HG02763 (cell line): ENCODE measurements around the gene B3GALT6.

ENCODE experiments used
- ATAC-seq: cut with Tn5 transposase; IDR thresholded peaks from one replicate; pipeline ENCODE4 v1.9.1; 2021; ENCODE audit warnings: mild to moderate bottlenecking, moderate library complexity; ENCODE audit not compliant: unreplicated experiment

B3GALT6 gene

DNA sequence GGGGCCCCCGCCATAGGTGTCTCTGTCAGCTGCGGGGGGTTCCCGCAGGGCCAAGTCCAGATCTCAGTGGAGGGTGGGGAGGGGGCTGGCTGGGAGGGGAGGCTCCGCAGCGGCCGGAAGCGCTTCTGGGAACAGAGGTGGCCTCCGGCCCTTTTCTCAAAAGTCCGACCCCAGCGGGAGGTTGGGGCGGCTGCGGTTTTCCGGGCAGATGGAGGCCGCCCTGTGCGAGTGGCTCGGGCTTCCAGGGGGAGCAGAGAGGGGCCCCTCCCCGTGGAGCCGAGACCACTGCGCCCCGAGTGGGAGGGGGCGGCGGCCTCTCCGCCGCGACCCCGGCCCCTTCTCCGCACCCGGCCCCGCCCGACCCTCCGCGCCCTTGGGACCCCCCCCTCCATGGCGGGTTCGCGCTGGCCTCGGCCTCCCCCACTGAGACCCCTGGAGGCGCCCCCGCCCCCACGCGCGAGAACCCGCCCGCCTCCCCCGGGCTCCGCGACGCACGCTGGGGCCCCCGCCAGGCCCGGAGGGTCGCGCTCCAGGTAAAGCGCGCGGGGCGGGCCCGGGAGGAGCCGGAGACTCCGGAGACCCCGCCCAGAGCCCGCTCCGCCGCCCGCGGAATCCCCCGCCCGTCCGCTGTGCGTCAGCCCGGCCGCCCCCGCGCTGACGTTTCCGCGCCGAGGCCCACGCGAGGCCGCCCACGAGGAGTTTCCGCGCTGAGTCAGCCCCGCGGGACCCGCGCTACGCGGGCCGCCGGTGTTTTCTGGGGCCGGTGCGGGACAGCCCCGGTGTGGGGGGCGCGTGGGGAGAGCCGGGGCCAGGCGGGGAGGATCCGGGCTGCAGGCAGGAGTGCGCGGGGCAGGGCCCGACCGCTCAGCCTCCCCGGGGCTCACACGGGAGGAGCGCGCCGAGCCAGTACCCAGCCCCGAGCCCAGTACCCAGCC, 30.9 kb upstream of the B3GALT6 start:
- ATAC-seq: no peak

DNA sequence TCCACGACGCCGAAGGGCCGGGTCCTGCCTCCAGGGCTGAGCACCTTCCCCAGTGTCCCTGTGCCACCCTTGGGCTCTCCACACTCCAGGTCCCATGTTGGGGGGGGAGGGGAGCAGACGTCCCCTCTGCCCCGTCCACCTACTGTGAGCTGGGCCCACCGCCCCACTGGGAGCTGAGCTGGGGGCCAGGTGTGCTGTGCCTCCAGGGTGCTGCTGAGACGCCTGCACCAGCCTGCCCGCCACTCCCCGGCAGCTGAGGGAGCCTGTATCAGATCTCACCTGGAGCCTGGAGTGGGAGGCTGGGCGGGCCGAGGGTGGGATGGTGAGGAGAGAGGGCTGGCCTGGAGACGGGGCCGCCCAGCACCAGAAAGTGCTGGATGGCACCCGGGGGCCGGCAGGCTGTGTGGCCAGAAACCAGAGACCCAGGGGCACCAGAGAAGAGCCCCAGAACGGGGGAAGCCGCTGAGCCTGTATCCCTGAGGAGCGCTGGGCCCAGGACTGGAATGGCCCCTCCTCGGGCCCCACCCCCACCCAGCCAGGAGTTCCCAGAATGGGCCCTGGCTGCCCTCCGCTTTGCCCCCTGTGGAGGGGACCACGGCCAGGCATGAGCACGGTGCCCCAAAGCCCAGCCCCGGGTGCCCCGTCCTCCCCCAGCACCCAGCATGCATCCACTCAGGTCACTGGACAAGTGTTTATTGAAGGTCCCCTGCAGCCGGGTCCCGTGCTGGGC, 29.0 kb upstream of the B3GALT6 start:
- no peak for ATAC-seq

DNA sequence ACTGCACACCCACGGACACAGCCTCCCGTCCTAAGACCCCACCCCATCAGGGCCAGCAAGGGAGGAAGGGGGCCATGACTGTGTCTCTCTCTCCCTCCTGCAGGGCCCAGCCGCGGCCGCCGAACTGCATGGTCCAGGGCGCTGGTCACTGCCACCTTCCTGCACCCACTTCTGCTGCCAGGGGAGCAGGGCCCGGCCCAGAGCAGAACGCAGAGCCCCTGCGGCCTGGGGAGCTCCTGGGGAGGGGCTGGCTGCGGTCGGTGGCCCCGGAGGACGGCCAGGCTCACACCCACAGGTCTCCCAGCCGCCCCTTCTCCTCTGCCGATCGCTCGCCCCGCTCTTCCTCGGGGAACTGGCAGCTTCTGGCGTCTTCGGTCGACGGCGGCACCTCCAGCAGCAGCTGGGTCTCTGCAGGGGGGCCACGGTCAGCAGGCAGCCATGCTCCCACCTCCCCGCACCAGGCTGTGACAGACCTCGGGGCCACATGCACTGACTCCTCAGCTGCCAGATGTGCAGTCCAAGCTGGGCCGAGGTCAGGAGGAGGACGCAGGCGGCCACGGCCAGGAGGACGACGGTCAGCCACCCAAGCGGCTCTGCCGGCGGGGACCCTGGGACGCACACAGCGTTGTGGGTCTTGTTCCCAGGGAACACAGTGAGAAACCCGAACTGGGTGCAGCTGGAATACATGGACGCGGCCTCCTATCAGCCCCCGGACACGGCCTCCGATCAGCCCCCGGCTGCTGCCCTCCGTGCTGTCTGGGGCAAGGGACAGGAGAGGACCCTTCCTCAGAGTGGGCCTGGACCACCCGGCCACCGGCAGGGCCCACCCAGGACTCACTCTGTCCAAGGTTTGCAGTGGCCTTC, 28.2 kb upstream of the B3GALT6 start:
- ATAC-seq: no peak

DNA sequence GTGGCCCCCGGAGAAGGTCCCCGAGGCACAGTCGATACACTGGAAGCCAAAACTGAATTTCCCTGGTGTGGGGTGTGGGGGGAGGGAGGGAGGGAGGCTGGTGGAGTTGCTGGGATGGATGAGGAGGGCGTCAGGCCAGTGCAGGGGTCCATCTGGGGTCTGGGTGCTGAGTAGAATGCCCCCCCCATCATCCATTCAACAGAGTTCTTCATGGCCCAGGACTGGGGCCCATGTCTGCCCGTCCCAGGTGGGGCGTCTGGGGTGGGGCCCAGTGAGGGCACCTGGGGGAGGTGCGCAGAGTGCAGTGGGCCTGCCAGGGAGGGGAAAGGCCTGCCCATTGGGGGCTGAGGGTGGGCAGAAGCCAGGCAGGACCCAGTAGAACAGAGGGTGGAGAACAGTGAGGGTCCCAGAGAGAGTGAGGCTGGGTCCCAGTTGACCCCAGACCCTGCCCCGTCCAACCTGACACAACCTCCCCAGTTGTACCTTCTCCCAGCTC, 27.6 kb upstream of the B3GALT6 start:
- ATAC-seq: no peak

DNA sequence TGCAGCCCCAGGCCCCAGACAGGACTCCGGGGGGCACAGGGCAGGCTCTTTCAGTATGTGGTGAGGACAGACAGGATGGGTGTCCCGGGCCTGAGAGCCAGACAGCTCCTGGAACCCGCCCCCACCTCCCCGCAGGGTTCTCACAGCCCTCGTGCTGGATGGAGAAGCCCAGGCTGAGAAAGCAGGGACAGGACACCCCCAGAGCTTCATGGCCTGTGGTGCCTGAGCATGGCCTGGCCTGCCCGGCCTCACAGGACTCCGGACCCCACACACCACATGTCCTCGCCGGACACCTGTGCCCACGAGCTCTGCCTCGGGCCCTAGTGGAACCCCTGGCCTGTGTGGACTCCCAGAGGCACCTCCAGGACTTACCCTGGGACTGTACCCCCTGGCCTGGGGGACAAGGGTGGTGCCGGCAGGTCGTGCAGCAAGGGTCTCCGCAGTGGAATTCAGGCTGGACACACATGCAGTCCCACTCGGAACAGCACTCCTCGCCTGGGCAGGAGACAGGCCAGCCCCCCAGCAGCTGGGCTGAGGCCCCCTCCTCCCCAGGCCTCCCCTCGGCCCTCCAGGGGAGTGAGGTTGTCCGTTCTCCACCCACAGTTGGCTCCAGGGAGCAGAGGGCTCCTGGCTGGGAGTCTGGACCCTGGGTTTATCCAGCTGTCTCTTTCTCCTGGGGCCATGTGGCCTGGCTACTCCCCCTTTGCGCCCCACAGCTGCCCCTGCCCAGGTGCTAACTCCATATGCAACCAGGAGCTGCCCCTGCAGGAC, 26.9 kb upstream of the B3GALT6 start:
- ATAC-seq: no peak

DNA sequence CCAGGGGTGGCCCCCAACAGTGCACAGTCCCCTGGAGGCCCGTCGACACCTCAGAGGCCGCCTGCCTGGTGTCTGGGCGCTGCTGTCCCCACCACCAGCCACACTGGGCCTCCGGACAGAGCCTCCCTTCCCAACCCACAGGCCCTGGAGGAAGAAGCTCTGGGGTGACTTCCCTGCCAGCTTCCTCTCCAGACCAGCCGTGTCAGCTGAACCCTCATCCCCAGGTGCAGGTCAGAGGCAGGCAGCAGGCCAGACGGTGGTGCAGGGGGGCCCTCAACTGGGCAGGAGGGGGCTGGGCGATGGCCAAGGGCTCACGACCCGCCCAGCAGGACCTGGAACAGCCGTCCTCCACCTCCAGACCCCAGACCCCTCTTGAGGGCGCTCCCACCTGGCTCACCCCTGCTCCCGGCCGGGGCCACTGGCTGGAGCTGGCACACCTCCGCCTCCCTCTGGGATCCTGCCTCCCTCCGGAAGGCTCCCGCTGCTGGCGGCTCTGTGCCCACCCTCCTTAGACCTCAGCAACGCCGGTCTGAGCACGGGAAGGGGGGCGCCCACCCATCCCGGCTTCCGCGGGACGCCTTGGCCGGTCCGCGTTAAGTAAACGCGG, 26.2 kb upstream of the B3GALT6 start:
- no peak for ATAC-seq

DNA sequence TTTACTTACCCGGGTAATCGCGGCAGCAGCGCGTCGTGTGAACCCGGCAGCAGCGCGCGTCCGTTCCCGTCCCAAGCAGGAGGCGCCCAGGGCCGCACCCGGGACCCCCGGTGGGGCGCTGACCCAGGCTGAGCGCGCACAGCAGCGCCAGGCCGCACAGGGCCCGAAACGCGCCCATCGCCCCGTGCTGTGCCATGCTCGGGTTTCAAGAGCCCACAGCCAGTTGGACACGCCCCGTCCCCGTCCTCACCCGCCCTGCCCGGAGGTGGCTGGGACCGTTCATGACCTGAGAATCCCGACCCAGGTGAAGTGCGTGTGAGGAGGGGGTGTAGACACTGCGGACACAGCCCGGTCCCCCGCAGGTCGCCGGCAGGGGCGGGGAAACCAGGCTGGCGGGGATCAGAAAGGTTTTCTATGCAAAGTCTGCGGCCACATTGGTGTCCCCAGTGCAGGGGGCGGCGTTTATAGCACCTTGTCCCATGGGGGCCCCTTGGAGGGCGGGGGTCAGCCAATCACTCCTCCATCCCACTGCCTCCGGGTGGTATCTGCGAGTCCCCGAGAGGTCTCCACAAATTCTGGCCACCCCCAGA, 25.6 kb upstream of the B3GALT6 start, which contains the start of gene TNFRSF18:
TNFRSF18 (minus strand) TSS at position 217 of the 590 bp plus-strand sequence; CDS start at position 196, 21 bp downstream.
- ATAC-seq: no peak

DNA sequence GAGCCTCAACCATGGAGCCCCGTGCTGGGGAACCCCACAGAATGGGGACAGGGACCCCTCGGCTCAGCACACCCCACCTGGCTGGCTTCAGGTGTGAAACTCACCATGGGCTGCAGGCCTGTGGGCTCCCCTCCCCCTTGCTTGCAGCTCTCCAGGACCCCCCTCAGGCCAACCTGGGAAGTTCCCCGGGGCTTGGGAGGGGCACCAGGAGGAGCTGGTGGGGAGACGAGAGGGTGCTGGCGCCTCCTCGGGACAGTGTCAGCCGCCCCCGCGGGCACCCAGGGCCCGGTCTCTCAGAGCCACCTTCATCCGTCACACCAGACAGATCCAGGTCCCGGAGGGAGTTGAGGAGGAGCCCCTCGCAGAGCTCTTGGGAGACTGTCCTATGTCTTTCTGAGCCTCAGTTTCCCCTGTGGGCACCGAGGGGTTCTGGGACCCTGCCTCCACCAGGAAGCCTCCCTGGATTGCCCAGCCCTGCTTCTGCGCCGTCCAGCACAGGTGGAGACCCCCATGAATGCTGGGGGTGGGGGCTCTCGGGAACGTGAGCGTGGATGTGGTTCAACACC, 25.0 kb upstream of the B3GALT6 start:
- no peak for ATAC-seq

DNA sequence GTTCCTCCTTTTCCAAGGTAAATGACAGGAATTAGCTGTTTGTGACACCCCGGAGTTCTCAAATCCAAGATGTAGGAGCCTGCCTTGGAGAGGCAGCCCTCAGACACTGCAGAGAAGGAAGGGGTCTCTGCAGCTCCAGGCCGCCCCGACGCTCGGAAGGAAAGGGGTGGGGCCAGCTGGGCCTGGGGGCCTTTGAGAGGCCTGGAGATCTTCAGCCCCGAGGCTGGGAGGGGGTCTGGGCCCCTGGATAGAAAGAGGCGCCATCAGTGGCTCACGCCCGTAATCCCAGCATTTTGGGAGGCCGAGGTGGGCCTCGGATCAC, 24.5 kb upstream of the B3GALT6 start:
- no peak for ATAC-seq

DNA sequence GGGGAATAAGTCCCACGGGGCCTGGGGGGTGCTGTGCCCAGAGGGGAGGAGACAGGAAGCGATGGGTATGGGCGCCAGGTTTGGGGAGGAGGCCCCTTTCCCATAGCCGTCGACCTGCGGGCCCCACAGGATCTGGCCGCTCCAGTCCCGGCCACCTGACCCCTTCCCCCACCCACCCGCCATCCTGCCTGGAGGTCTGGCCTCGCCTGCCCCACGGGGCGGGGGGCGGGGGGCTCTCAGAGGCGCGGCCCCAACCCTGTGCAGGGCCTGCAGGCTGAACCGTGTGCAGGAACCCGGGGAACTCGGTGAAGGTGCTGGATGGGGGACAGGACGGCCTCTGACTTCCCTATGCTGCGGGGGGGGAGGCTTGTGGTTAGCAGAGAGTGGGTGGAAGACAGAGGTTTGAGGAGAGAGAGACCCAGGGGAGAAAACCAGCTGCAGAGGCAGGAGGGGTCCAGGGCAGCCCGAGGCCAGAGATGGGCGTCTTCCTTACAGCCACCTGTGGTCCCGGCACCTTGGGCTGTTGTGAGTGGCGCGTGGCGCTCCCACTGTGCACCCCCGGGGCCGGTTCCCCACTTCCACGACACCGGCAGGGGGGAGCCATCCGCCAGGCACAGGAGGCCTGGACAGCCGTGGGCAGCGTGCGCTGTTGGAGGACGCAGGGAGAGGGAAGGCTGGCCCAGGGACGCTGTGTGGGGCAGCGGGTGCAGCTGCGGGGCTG, 23.2 kb upstream of the B3GALT6 start:
- no peak for ATAC-seq

DNA sequence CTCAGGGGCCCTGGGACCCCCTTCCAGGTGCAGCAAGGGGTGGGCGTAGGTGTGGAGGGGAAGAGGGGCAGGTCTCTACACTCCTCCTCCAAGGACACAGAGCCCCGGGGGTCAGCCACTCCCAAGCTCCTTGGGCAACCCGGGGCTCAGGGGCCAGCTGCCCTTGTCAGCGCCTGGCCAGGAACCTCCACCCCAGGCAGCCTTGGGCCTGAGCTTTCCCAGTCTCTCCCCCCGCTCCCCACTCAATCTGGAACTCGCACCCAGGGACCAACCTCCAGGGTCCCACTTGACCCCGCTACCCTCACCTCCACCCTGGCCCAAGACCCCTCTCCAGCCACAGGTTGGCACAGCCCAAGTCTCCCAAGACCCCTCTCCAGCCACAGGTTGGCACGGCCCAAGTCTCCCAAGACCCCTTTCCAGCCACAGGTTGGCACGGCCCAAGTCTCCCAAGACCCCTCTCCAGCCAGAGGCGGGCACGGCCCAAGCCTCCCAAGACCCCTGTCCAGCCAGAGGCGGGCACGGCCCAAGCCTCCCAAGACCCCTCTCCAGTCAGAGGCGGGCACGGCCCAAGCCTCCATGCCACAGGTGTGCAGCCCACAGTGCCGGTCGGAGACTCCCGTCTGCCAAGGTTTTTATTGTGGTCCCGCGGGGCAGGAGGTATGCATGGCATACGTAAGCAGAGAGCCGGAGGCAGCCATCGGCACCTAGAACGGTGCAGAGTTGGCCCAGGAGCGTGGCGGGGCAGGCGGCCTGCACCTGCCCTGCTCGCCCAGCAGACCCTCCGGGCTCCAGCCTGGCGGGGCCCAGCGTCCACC, 21.1 kb upstream of the B3GALT6 start:
- ATAC-seq: no peak

DNA sequence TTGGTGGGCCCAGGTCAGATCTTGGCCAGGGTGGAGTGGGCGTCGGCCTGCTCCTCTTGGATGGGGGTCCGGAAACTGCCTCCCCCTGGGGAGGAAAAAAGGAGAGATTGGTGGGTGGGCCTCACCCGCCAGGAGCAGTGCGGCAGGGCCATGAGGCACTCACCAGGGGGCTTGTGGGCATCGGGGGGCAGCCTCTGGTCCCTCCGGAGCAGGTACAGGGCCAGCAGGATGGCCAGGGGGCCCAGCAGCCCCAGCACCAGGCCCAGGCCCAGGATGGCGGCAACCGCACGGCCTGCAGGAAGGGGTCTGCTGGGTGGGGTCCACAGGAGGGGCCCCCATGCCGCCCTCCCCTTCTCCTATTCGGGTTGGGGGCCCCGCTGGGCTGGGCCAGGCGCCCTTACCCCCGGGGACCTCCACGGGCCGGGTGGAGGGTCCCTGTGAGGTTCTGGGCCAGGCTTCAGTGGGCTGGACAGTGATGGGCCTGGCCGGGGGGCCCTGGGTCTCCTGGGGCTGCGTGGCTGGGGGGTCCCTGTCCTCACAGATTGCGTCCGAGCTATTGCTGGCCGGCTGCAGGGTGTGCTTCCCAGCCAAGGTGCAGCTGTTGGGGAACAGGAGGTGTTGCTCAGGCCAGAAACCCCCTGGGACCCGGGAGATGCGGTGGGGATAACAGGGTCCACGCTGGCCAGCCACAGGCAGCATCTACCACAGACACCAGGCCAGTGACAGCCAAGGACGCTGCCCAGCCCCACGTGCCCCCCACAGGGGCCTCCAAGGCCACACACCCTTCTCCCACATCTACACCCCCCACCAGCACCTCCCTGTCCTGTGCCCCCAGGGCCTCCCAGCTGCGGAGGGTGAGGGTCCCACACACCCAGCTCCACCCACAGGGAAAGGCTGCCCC, 20.2 kb upstream of the B3GALT6 start:
- no peak for ATAC-seq

DNA sequence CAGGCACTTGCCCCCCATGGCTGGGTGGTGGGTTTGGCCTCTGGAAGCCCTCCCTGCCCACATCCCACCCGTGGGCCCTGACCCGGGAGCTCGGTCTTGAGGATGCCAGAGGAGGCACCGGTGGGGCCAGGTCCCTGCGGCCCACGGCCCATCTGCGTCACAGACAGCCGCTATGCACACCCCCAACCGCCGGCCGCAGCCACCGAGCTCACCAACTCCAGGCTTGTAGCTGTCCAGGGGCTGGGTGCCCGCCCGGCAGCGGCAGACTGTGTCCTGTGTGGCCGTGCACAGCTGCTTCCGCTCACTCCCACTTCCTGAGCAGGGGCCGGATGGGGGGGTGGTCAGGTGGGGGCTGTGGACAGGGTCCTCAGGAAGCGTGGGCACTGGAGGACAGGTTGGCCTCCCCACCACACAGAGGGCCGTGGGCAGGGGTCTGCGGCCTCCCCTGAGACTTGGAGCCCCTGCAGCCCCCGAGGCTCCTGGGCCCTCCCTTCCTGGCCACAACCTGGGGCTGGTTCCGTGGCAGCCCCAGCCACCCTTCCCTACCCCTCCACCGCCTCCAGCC, 19.2 kb upstream of the B3GALT6 start:
- no peak for ATAC-seq

DNA sequence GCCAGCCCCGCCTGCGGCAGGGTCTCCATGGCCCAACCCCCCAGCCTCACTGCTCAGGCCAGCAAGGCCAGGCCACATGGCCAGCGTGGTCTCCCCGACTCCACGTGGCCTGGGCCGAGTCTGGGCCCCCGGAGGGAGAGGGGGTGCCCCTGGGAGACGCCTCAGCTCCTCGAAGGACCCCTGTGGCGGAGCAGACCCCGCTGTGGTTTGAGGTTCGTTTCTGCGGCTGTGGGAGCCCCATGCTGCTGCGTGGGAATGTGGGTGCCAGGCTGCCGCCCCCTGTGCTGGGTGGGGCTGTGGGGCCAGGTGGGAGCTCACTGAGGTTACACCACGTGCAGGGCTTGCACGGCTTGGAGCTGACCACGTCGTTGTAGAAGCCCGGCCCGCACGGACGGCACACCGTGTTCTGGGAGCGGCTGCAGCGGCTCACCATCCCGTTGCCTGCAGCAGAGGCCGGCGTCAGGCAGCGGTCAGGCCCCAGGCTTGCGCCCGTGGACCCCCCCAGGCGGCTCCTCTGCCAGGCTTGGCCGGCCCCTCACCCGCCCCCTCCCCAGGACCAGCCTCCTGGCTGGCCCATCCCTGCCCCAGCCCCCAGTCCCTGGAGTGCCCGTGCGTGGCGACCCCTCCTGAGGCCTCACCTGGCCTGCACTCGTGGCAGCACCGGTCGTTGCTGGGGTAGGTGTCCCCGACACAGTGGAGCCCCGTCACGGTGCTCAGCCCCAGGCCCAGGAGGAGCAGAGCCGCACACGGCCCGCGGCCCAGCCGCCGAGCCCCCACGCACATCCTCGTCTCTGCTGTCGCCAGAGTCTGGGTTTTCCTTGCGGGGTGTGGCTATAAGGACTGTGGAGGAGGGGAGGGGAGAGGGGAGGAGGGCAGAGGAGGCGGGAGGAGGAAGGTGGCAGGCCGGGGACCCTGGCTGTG, 18.4 kb upstream of the B3GALT6 start, which contains the start of gene TNFRSF4:
TNFRSF4 (minus strand) TSS at position 809 of the 921 bp plus-strand sequence; CDS start at position 783, 26 bp downstream.
- ATAC-seq: no peak

DNA sequence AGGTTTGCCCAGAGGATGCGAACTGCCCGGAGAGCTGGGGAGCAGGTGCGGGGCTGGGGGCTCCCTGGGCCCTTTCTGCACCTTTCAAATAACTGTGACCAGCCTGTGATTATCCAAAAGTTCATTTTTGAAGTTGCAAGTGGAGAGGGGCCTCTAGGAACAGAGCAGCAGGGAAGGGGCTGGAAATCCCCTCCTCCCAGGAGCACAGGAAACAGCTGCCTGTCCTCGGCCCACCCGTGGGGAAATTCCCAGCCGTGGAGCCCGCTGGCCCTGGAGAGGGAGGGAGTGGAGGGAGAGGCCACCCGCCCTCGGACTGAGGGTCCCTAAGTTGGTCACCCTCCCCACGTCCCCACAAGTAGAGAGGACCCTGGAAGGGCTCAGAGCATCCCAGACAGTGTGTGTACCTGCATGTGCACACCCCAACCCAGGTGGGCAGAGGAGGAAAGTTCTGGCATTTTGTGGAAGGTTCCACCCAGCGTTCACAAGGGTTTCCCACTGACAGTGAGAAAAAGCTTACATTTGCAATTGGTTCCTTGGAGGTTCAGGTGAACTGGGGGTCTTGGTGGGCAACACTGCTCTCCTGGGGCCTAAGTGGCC, 16.9 kb upstream of the B3GALT6 start:
- no peak for ATAC-seq
